KOPT-K1 (cell line): ENCODE results near the gene VPS54.
A peak's percentile ranks its signal among the peaks of the same experiment; 100 is the strongest.

Experiments used
- H3K27ac ChIP-seq: fragments of 200-600 bp; sonication (generic); 2 replicates; pipeline ENCODE4 v1.5.1; 2016; ENCODE audit warnings: antibody characterized with exemption, mild to moderate bottlenecking, low read depth, low read length; ENCODE audit not compliant: poor library complexity, severe bottlenecking
- H3K36me3 ChIP-seq: fragments of 200-600 bp; sonication (generic); 2 replicates; pipeline ENCODE4 v1.5.1; 2017; ENCODE audit warnings: antibody characterized with exemption, mild to moderate bottlenecking, low read length, moderate library complexity; ENCODE audit not compliant: insufficient read depth
- H3K9me3 ChIP-seq: fragments of 200-600 bp; sonication (generic); 2 replicates; pipeline ENCODE4 v1.5.1; 2017; ENCODE audit warnings: antibody characterized with exemption, low read length, mild to moderate bottlenecking; ENCODE audit not compliant: insufficient read depth, poor library complexity, severe bottlenecking

VPS54 gene

GRCh38 chr2:63882395-63883105 lies 136.7 kb downstream of the VPS54 start:
- Histone ChIP-seq H3K9me3 (no peaks in the 10 kb centered on the region), H3K36me3 (peaks cover 96% of the 10 kb centered on the region), H3K27ac (no peak overlapping the region)

DNA sequence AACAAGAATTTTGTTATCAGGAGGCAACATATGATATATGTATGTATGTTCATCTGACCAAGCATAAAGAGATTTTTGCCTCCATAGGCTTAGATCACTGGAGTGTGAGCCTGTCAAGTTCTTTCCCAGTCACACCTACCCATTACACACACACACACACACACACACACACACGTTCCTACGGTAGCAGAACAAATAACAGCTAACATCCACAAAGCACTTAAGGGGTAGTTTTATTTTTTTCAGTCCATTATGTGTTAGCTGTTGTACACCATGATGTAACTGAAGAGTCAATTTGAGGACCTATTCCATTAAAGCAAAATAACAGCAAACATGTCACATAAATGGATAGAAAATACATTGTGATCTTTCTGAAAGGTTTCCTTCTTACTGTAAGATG lies 138.0 kb downstream of the VPS54 start:
- Histone ChIP-seq H3K27ac (no peak overlapping the region), H3K36me3 (peaks cover 96% of the 10 kb centered on the region), H3K9me3 (no peaks in the 10 kb centered on the region)

GRCh38 chr2:63880625-63881024 lies 138.6 kb downstream of the VPS54 start:
- no peak overlapping the region for H3K27ac ChIP-seq
- no peaks in the 10 kb centered on the region for H3K9me3 ChIP-seq
- H3K36me3 ChIP-seq = peaks cover 96% of the 10 kb centered on the region

- H3K36me3 ChIP-seq = peaks cover 96% of the 10 kb centered on the region
- H3K27ac ChIP-seq = no peak overlapping the region
- H3K9me3 ChIP-seq = no peaks in the 10 kb centered on the region
Observed at GRCh38 chr2:63879876-63880433, 139.3 kb downstream of the VPS54 start.

- Histone ChIP-seq H3K36me3 (peaks cover 96% of the 10 kb centered on the region), H3K9me3 (no peaks in the 10 kb centered on the region), H3K27ac (no peak overlapping the region)
Observed at GRCh38 chr2:63878486-63878885, 140.7 kb downstream of the VPS54 start.

- Histone ChIP-seq H3K27ac (no peak overlapping the region), H3K36me3 (peaks cover 96% of the 10 kb centered on the region), H3K9me3 (no peaks in the 10 kb centered on the region)
Observed at GRCh38 chr2:63876311-63876710, 142.9 kb downstream of the VPS54 start.

GRCh38 chr2:63875559-63876245 lies 143.5 kb downstream of the VPS54 start:
- Histone ChIP-seq H3K27ac (no peak overlapping the region), H3K36me3 (peaks cover 96% of the 10 kb centered on the region), H3K9me3 (no peaks in the 10 kb centered on the region)

- Histone ChIP-seq H3K27ac (no peak overlapping the region), H3K36me3 (peaks cover 96% of the 10 kb centered on the region), H3K9me3 (no peaks in the 10 kb centered on the region)
Observed at GRCh38 chr2:63875131-63875527, 144.1 kb downstream of the VPS54 start.

GRCh38 chr2:63874204-63875130 lies 144.8 kb downstream of the VPS54 start:
- no peaks in the 10 kb centered on the region for H3K9me3 ChIP-seq
- no peak overlapping the region for H3K27ac ChIP-seq
- peaks cover 95% of the 10 kb centered on the region for H3K36me3 ChIP-seq

GRCh38 chr2:63872571-63873328 lies 146.5 kb downstream of the VPS54 start:
- Histone ChIP-seq H3K36me3 (peaks cover 98% of the 10 kb centered on the region), H3K9me3 (no peaks in the 10 kb centered on the region), H3K27ac (no peak overlapping the region)

- Histone ChIP-seq H3K27ac (no peak overlapping the region), H3K9me3 (no peaks in the 10 kb centered on the region), H3K36me3 (peaks cover 98% of the 10 kb centered on the region)
Observed at GRCh38 chr2:63871864-63872263, 147.4 kb downstream of the VPS54 start.

DNA sequence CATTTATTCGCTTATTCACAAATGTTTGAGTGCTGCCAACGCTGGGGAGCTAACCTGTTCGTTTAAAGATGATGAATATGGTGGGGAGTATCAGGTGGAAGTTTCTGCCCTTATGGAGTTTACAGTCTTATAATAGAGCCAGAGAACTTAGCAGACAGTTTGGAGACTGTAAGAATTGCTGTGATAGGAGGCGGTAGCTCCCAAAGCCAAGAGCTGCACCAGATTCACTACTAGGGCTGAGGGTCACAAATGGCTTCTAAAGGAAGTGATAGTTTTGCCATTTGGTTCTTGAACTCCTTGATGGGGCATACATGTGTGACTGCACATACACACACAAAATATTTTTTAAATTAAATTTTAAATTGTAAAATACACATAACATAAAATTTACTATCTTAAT lies 148.5 kb downstream of the VPS54 start:
- H3K27ac ChIP-seq = no peak overlapping the region
- H3K36me3 ChIP-seq = peaks cover 98% of the 10 kb centered on the region
- H3K9me3 ChIP-seq = no peaks in the 10 kb centered on the region

DNA sequence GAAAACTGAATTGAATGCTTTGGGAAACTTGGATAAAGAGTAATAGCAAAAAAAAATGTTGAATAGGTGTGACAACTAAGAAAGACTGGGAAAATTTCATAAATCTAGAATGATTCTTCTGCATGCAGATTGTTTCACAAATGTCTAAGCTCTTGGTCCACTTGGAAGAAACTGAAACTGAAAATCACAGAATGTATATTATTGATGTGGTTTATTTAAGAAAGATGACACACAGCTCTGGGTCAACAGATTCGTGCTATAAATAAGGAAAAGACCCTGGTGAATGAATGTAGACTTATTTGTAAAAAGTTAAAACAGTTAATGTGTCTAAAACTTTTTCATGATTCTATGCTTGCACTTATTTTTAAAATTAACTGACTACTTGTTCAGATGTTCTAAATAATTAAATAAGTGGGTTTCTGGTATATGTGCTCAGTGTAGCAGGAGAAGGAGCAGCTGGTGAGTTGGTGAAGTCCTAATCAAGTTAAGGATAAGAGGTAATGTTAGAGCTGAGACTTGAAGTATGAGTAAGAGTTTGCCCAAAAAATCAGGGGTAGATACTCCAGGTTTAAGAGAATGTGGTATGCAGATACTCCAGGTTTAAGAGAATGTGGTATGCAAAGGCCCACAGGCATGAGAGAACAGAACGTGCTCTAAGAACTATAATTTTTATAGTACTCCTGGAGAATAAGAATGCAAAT lies 153.1 kb downstream of the VPS54 start:
- Histone ChIP-seq H3K27ac (peak overlapping the region; percentile 0), H3K36me3 (peaks cover 98% of the 10 kb centered on the region), H3K9me3 (no peaks in the 10 kb centered on the region)
